Thyroid gland (tissue), 4 donors: ENCODE data around the gene OR2AT4. TPM values are rescaled to one million over a fixed set of nuclear protein-coding genes. Genes with fewer than 3 reads are reported as not detected.

ENCODE experiments used
- DNase-seq, 2 donors: peaks; one replicate each; pipeline ENCODE4 v3.0.0-alpha.2; 2019
- H3K27ac ChIP-seq, 3 donors: fragments of 200-600 bp; sonication (generic); 1 replicate in 2 of 3; 2 replicates in 1 of 3; pipeline ENCODE4 v1.5.1; 2016 to 2019; ENCODE audit warnings: mild to moderate bottlenecking in 1 of 3, moderate library complexity in 1 of 3
- H3K27me3 ChIP-seq: fragments of 200-600 bp; sonication (generic); one replicate; pipeline ENCODE4 v1.5.1; 2019
- H3K36me3 ChIP-seq, 2 donors: fragments of 200-600 bp; sonication (generic); one replicate each; pipeline ENCODE4 v1.5.1; 2016 to 2019
- H3K4me1 ChIP-seq, 2 donors: fragments of 200-600 bp; sonication (generic); one replicate each; pipeline ENCODE4 v1.5.1; 2017 to 2019
- H3K4me3 ChIP-seq, 3 donors: fragments of 200-600 bp; sonication (generic); replicated peaks in 1 of 3; 1 replicate in 2 of 3; 2 replicates in 1 of 3; pipeline ENCODE4 v1.5.1; 2016; ENCODE audit warnings: mild to moderate bottlenecking in 1 of 3
- H3K9me3 ChIP-seq: fragments of 200-600 bp; sonication (generic); one replicate; pipeline ENCODE4 v1.5.1; 2017
- CTCF ChIP-seq, 6 experiments: fragments of 200-600 bp in 3 of 6; fragments of 450-650 bp in 3 of 6; sonication (generic) in 3 of 6; IDR thresholded peaks; one replicate each; pipeline ENCODE4 v1.5.1; 2016 to 2019; ENCODE audit warnings: antibody characterized with exemption in 6 of 6, mild to moderate bottlenecking in 2 of 6, inconsistent platforms in 1 of 6, moderate library complexity in 1 of 6
- POLR2A ChIP-seq, 2 donors: fragments of 450-650 bp; IDR thresholded peaks; one replicate each; pipeline ENCODE4 v1.6.1; 2017; ENCODE audit warnings: antibody characterized with exemption in 2 of 2, mild to moderate bottlenecking in 2 of 2, moderate library complexity in 1 of 2
- WGBS, 2 donors: methylation state at CpG; one replicate each; pipeline ENCODE4 v1.1.5; 2017; 5-methylcytosine and 5-hydroxymethylcytosine counted together
- intact Hi-C: fragments of 100-400 bp; cut with DNase I; formaldehyde crosslinking; loops from one replicate; pipeline ENCODE4 v1.15.1; 2023
- total RNA-seq, 4 donors: library from RNA; depleted of rRNA; stranded (reverse); fragments of >200 nt; gene quantifications; one replicate each; pipeline ENCODE4 v1.2.3, GENCODE V29; 2016

The OR2AT4 gene
- total RNA-seq, 4 donors from 2014 or later, result not detected

GRCh38 chr11:75135021-75135650 is 38.5 kb upstream of the OR2AT4 start:
- Histone ChIP-seq H3K4me1 (no peaks in the 10 kb centered on the region), H3K27ac (no peak overlapping the region), H3K27me3 (no peaks in the 10 kb centered on the region), H3K4me3 (no peak overlapping the region), H3K9me3 (no peaks in the 10 kb centered on the region), H3K36me3 (no peaks in the 10 kb centered on the region)
- WGBS, 2 donors, result 73 to 85% methylated on average over 4 to 5 of the region's 5 CpGs
- TF ChIP-seq POLR2A (IDR thresholded peaks at IDR 0.05) (no peak), CTCF (IDR thresholded peaks at IDR 0.05) (no peak)
- no peak for DNase-seq
- intact Hi-C loops, result no loop called here

- H3K9me3 ChIP-seq, result no peaks in the 10 kb centered on the region
- TF ChIP-seq CTCF (IDR thresholded peaks at IDR 0.05) (no peak), POLR2A (IDR thresholded peaks at IDR 0.05) (no peak)
- H3K4me1 ChIP-seq, result no peaks in the 10 kb centered on the region
- H3K27me3 ChIP-seq, result no peaks in the 10 kb centered on the region
- H3K4me3 ChIP-seq, result no peak overlapping the region
- no peaks in the 10 kb centered on the region for H3K36me3 ChIP-seq
- DNase-seq, result no peak
- 66 to 70% methylated on average over 6 of the region's 6 CpGs for WGBS, 2 donors
- intact Hi-C loops, result no loop called here
- H3K27ac ChIP-seq, result no peak overlapping the region
Measured at GRCh38 chr11:75133976-75134375, 37.3 kb upstream of the OR2AT4 start.

GRCh38 chr11:75132080-75132479 is 35.4 kb upstream of the OR2AT4 start:
- H3K27ac ChIP-seq, result no peak overlapping the region
- WGBS, 2 donors, result 92 to 93% methylated on average over 3 of the region's 3 CpGs
- H3K9me3 ChIP-seq, result no peaks in the 10 kb centered on the region
- no peak for DNase-seq
- intact Hi-C loops, result no loop called here
- H3K36me3 ChIP-seq, result no peaks in the 10 kb centered on the region
- H3K4me1 ChIP-seq, result no peaks in the 10 kb centered on the region
- TF ChIP-seq CTCF (IDR thresholded peaks at IDR 0.05), result no peak
- H3K27me3 ChIP-seq, result no peaks in the 10 kb centered on the region
- H3K4me3 ChIP-seq, result no peak overlapping the region

GRCh38 chr11:75126564-75126963 is 29.9 kb upstream of the OR2AT4 start:
- no peaks in the 10 kb centered on the region for H3K4me1 ChIP-seq
- no peak overlapping the region for H3K27ac ChIP-seq
- no peaks in the 10 kb centered on the region for H3K9me3 ChIP-seq
- no peaks in the 10 kb centered on the region for H3K27me3 ChIP-seq
- no peak overlapping the region for H3K4me3 ChIP-seq
- DNase-seq, result no peak
- intact Hi-C loops, result no loop called here
- H3K36me3 ChIP-seq, result no peaks in the 10 kb centered on the region
- 85 to 88% methylated on average over 2 of the region's 2 CpGs for WGBS, 2 donors
- TF ChIP-seq CTCF (IDR thresholded peaks at IDR 0.05) (no peak), POLR2A (IDR thresholded peaks at IDR 0.05) (no peak)

GRCh38 chr11:75118577-75118976 is 21.9 kb upstream of the OR2AT4 start:
- Histone ChIP-seq H3K27ac (no peak overlapping the region), H3K27me3 (no peaks in the 10 kb centered on the region), H3K4me1 (no peaks in the 10 kb centered on the region), H3K4me3 (no peak overlapping the region), H3K9me3 (no peaks in the 10 kb centered on the region), H3K36me3 (no peaks in the 10 kb centered on the region)
- WGBS, 2 donors, result 0 to 62% methylated on average over 1 of the region's 1 CpG
- intact Hi-C loops, result no loop called here
- no peak for DNase-seq
- no peak for TF ChIP-seq CTCF (IDR thresholded peaks at IDR 0.05)
